ENCODE data around the gene ELP5.

ELP5 gene

GRCh38 chr17:7254511-7254910 lies 2.5 kb downstream of the ELP5 start:
- DNase-seq (ENCODE audit: low read depth, low spot score), result no peak

GRCh38 chr17:7256766-7257456 lies 4.9 kb downstream of the ELP5 start:
- no peak for DNase-seq (ENCODE audit: low read depth, low spot score)

DNA sequence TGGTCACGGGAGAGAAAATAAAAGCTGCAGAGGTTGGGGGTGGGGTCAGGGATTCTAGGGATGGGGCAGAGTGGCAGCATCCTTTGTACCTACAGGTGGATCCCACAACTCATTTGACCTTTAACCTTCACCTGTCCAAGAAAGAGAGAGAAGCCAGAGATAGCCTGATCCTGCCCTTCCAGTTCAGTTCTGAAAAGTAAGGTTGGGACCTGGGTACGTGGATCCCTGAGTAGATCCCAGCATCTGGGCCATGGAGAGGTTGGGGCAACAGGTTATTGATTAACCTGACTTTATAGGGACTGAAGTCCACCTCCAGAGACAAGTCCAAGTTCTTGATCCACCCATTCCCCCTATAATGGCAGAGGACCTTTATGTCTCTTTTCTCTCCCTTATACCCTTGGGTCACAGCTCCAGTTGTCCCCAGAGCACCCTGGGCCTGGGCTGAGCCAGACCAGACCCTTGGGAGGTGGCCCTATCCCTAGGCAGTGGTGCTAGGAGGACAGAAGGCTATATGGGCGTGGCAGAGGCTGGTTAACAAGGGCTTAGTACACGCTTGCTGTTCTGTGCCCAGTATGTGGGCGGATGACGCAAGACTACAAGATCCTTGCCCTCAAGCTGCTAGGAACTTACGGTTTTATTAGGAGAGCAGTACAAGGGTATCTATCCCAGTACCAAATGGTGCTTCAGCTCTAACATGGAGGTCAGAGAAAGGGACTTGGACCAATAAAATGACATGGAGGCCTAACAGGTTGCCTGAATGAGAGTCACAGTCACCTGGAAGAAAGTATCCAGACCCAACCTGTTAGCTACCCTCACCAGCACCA lies 6.9 kb downstream of the ELP5 start:
- DNase-seq (ENCODE audit: low read depth, low spot score), result no peak

DNA sequence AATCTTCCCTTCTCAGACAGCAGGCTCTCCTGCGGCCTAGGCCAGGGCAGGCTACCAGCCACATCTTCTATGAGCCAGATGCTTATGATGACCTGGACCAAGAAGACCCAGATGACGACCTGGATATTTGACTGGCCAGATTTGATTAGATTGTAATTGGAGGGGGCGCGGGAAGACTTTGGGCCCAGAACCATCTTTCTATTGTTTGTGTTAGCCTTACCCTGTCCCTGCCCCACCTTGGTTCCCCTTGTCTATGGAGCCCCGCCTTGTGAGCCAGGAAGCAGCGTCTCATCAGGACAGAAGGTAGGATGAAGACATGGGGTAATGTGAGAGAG lies 7.5 kb downstream of the ELP5 start:
- DNase-seq (ENCODE audit: low read depth, low spot score), result no peak

DNA sequence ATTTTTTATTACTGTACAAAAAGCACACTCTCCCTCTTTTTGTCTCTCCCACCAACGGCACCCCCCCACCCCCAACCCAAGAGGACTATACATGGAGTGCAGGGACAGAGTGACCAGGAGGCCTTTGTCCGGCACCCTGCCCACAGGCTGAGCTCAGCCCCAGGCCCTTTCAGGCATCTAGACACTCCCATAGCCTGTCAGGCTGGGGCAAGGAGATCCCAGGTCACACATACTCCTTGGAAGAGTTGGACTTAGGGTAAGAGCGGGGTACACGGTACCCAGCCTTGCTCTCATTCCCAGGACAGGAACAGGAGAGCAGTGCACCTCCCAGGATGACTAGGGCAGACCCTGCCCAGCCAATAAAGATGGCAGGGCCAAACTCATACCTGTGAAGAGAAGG lies 8.1 kb downstream of the ELP5 start:
- no peak for DNase-seq (ENCODE audit: low read depth, low spot score)

GRCh38 chr17:7260651-7261378 lies 8.8 kb downstream of the ELP5 start:
- DNase-seq (ENCODE audit: low read depth, low spot score), result no peak

DNA sequence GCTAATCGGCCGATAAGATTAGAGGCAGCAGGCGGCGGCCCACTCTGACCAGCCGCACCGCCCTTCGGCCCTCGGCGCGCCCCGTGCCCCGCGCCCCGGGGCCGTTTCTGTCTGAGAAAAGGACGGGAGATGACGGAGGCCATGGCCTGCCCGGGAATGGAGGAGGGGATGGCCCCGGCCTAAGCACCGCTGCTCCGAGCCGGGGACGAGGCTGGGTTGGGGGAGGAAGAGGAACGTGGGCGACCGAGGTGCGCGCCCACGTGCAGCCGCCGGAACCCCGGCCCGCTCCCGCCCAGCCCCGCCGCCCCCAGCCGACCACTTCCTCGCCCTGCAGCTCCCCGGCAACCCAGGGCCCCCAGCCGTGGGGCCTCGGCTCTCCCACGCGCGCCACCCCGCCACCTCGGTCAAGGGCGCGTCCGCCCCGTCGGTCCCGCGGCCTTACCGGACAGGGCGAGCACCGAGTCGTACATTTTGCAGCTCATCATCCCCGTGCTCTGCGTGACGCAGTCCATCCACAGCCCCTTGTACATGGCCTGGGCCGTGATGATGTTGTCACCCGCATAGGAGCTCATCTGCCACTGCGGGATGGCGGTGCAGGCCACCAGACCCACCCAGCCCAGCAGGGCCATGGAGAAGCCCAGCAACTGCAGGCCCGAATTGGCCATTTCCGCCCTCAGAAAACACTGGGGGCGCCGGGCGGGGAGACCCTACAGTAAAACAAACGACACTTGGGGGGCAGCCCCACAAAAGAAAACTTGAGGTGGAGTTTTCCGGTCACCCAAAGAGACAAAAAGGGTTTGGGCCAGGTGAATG lies 9.6 kb downstream of the ELP5 start:
- no peak for DNase-seq (ENCODE audit: low read depth, low spot score)

- no peak for DNase-seq (ENCODE audit: low read depth, low spot score)
Observed at GRCh38 chr17:7262192-7262934, 10.3 kb downstream of the ELP5 start, which contains the start of gene CLDN7. TSS of gene CLDN7 (minus strand) at chr17:7262478. CDS start at chr17:7262043, 435 bp downstream.

DNA sequence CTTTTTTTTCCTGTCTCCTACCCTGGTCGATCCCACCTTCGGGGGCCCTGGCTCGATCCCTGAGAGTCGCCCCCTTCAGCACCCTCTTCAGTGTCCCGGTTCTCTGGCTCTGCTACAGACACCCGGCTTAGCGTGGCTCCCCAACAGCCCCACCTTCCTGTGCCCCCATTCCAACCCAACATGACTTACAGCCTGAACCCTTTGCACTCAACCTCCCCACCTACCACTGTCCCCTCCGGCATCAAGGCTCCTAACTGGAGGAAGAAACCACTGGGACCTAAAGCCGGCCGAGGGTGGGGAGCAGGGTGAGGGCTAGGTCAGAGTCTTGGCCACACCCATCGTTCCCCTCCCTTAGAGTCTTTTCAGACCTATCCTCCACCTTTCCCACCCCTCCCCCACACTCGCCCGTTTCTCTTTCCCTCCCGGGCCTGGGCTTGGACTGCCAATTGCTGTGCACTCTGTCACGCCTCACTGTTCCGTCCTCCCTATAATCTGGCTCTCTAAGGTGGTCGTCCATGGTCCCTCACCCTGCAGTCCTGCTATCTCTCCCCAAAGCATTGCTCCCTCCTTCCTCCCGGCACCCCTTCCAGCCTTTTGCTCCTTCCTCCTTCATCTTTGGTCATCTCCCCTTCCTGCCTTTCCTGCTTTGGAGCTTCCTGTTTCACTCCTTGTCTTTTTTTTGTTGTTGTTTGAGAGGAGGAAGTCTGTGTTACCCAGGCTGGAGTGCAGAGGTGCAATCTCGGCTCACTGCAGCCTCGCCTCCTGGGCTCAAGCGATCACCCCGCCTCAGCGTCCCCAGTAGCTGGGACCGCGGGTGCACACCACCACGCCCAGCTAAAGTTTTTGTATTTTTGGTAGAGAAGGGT lies 11.2 kb downstream of the ELP5 start:
- DNase-seq (ENCODE audit: low read depth, low spot score), result no peak

GRCh38 chr17:7263801-7264078 lies 11.7 kb downstream of the ELP5 start:
- DNase-seq (ENCODE audit: low read depth, low spot score), result no peak

DNA sequence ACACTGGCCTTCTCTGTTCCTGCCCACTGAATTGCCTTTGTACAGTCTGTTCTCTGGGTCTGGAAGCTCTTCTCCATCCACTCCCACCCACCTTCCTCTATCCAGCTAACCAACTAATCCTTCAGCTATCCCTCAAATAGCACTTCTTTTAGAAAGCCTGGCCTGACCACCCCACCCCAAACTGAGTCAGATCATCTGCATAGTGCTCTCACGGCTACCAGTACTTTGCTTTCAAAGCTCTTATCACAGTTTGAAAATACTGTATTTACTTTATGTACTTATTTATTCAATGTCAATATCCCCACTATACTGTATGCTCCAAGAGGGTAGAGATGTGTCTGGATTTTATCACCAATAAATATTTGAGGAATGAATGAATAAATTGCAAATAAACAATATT lies 14.8 kb downstream of the ELP5 start:
- DNase-seq (ENCODE audit: low read depth, low spot score), result no peak

- no peak for DNase-seq (ENCODE audit: low read depth, low spot score)
Observed at GRCh38 chr17:7279448-7279847, 27.4 kb downstream of the ELP5 start.

DNA sequence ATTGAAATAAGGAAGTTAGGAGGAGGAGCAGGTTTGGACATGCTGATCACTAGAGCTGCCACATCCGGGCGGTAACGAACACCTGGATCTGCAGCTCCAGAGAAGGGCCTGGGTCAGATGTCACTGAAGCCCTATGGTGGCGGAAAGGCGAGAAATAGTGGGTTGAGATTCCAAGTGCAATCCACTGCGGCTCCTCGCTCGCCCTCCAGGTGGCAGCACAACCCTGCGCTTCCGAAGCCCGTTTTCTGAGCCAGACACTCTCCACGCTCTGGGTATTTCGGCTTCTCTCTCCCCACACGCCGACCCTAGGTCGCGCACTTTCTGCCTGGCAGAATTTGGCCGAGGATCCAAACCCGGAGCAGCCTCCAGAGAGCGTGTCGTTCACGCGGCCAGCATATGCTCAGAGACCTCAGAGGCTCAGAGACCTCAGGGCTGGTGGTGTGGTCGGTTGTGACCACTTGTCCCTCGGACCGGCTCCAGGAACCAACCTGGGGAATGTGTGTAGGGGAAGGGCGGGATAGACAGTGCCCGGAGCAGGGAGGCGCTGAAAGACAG lies 28.6 kb downstream of the ELP5 start:
- DNase-seq (ENCODE audit: low read depth, low spot score), result peak; percentile 36

DNA sequence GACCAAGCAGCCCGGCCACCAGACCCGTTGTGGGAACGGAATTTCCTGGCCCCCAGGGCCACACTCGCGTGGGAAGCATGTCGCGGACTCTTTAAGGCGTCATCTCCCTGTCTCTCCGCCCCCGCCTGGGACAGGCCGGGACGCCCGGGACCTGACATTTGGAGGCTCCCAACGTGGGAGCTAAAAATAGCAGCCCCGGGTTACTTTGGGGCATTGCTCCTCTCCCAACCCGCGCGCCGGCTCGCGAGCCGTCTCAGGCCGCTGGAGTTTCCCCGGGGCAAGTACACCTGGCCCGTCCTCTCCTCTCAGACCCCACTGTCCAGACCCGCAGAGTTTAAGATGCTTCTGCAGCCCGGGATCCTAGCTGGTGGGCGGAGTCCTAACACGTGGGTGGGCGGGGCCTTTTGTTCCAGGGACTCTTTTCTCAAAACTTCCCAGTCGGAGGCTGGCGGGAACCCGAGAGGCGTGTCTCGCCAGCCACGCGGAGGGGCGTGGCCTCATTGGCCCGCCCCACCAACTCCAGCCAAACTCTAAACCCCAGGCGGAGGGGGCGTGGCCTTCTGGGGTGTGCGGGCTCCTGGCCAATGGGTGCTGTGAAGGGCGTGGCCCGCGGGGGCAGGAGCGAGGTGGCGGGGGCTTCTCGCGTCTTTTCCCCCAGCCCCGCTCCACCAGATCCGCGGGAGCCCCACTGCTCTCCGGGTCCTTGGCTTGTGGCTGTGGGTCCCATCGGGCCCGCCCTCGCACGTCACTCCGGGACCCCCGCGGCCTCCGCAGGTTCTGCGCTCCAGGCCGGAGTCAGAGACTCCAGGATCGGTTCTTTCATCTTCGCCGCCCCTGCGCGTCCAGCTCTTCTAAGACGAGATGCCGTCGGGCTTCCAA lies 29.3 kb downstream of the ELP5 start, which contains the start of gene SLC2A4:
Gene SLC2A4 (plus strand): TSS at position 645 of the 879 bp plus-strand sequence. CDS start 217 bp downstream, at position 862.
- peak; percentile 66 for DNase-seq (ENCODE audit: low read depth, low spot score)

DNA sequence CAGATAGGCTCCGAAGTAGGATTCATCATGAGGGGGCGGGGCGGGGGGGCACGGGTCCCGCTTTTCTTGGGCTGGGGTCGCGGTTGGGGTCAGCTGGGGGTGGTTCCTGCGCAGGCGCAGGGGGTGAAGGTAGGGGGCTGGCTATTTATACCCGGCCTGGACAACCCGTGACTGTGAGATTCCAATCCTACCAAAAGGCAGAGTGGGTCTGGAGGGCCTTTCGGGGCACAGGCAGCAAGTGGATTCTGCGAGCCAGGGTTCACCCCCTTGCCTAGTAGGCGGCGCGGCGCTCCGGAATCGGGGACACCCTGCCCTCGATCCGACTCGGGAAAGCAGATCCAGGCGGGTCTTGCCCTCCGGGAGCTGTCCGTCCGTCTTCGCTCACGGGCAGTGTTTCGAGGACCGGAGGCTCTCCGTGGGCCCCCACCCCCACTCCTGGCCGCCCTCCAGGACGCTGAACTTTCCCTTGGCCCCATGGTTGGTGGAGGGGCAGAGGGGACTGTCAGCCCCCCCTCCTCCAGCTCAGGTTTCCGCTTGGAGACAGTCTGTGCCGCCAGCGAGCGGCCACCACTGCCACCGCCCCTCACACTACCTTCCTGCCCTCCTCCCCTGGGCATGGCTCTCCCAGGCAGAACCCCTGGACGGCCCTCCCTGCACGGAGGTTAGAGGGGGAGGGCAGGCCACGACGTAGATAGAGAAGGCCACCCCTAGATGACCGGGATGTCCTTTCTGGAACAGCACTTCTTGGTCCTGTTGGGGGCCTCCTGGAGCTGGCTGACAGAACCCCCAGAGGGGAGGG lies 30.1 kb downstream of the ELP5 start:
- DNase-seq (ENCODE audit: low read depth, low spot score), result no peak

- no peak for DNase-seq (ENCODE audit: low read depth, low spot score)
Observed at GRCh38 chr17:7282752-7283321, 30.8 kb downstream of the ELP5 start.

DNA sequence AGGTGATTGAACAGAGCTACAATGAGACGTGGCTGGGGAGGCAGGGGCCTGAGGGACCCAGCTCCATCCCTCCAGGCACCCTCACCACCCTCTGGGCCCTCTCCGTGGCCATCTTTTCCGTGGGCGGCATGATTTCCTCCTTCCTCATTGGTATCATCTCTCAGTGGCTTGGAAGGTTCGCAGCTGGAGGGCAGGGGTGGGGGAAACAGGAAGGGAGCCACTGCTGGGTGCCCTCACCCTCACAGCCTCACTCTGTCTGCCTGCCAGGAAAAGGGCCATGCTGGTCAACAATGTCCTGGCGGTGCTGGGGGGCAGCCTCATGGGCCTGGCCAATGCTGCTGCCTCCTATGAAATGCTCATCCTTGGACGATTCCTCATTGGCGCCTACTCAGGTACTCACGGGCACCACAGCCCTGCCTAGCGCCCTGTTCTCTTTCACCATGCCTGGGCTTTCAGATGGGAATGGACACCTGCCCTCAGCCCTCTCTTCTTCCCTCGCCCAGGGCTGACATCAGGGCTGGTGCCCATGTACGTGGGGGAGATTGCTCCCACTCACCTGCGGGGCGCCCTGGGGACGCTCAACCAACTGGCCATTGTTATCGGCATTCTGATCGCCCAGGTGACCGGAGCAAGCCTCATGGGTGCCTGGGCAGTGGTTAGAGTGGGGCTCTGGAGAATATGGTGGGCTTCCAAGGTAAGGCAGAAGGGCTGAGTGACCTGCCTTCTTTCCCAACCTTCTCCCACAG lies 31.6 kb downstream of the ELP5 start:
- no peak for DNase-seq (ENCODE audit: low read depth, low spot score)
